GM12878 (cell line): ENCODE data around the gene KCTD17. TPM values are rescaled to one million over a fixed set of nuclear protein-coding genes. Genes with fewer than 3 reads are reported as not detected.
A peak's percentile ranks its signal among the peaks of the same experiment; 100 is the strongest.

ENCODE experiments used
- ATAC-seq: fragments of 200-7000 bp; cut with Tn5 transposase; 3 replicates; pipeline ENCODE4 v1.9.1; 2020; ENCODE audit warnings: mild to moderate bottlenecking, moderate library complexity
- BruUV-seq: library from RNA; stranded (reverse); fragments of 400-500 nt; replicated peaks from 2 replicates; lab custom pipeline; 2021; lab: Mats Ljungman, UMichigan
- CTCF ChIA-PET: fragments of 300-600 bp; sonication (Branson Sonifier 250); formaldehyde crosslinking; extraction: SDS; loops from one replicate; lab custom pipeline; 2021; ENCODE audit warnings: inconsistent platforms; lab: Yijun Ruan, JAX
- POLR2A ChIA-PET: fragments of 350-600 bp; formaldehyde crosslinking; extraction: SDS; loops from one replicate; lab custom pipeline; 2021; ENCODE audit warnings: inconsistent platforms; lab: Charles Lee
- RAD21 ChIA-PET: fragments of 300-600 bp; sonication (Branson Sonifier 250); formaldehyde crosslinking; loops from one replicate; lab custom pipeline; 2023; ENCODE audit warnings: antibody characterized with exemption; ENCODE audit not compliant: unreplicated experiment; lab: Charles Lee
- SMC1A ChIA-PET: fragments of 300-600 bp; sonication (Branson Sonifier 250); formaldehyde crosslinking; loops from one replicate; lab custom pipeline; 2023; ENCODE audit not compliant: unreplicated experiment, uncharacterized antibody; lab: Charles Lee
- DNase-seq: peaks from one replicate; pipeline ENCODE4 v3.0.0-alpha.2; 2011; ENCODE audit warnings: low read depth, low spot score
- FAIRE-seq: peaks from 3 replicates; lab custom pipeline; 2011; peaks lifted over from hg19 to GRCh38; lab: Jason Lieb, UNC
- H2AFZ ChIP-seq: 2 replicates; pipeline ENCODE4 v1.6.0; 2011; ENCODE audit warnings: low read depth, low read length, control low read depth; ENCODE audit not compliant: control insufficient read depth
- H3K27ac ChIP-seq: 2 replicates; pipeline ENCODE4 v1.5.1; 2011; ENCODE audit warnings: control low read depth; ENCODE audit not compliant: control insufficient read depth, insufficient read depth
- H3K27me3 ChIP-seq, 2 experiments: replicated peaks in 1 of 2; 2 replicates each; pipeline versions ENCODE4 v1.6.0 to v1.6.1; 2011; ENCODE audit warnings: low read length in 1 of 2; ENCODE audit not compliant: control insufficient read depth in 2 of 2, insufficient read depth in 2 of 2
- H3K36me3 ChIP-seq, 2 experiments: 2 replicates each; pipeline ENCODE4 v1.5.1; 2011; ENCODE audit warnings: low read length in 1 of 2; ENCODE audit not compliant: control insufficient read depth in 2 of 2, insufficient read depth in 2 of 2
- H3K4me1 ChIP-seq: 2 replicates; pipeline ENCODE4 v1.6.1; 2011; ENCODE audit warnings: mild to moderate bottlenecking, low read length, moderate library complexity, mixed read lengths; ENCODE audit not compliant: control insufficient read depth, insufficient read depth
- H3K4me2 ChIP-seq: 2 replicates; pipeline ENCODE4 v1.6.0; 2011; ENCODE audit warnings: control low read depth; ENCODE audit not compliant: control insufficient read depth, insufficient read depth
- H3K4me3 ChIP-seq: fragments of 200-600 bp; sonication (generic); 2 replicates; pipeline ENCODE4 v1.5.1; 2016
- H3K79me2 ChIP-seq: 2 replicates; pipeline ENCODE4 v1.6.0; 2011; ENCODE audit warnings: low read length; ENCODE audit not compliant: control insufficient read depth, insufficient read depth
- H3K9ac ChIP-seq: 2 replicates; pipeline ENCODE4 v1.8.0; 2011; ENCODE audit warnings: low read length, control low read depth, mixed read lengths; ENCODE audit not compliant: control insufficient read depth, insufficient read depth
- H3K9me3 ChIP-seq: replicated peaks from 3 replicates; pipeline ENCODE4 v1.5.1; 2011; ENCODE audit warnings: mild to moderate bottlenecking, low read length; ENCODE audit not compliant: control insufficient read depth, insufficient read depth
- H4K20me1 ChIP-seq: 2 replicates; pipeline ENCODE4 v1.6.0; 2011; ENCODE audit not compliant: control insufficient read depth, insufficient read depth
- BMI1 ChIP-seq: fragments of 450-650 bp; IDR thresholded peaks from 2 replicates; pipeline ENCODE4 v1.6.1; 2016; ENCODE audit warnings: mild to moderate bottlenecking, moderate library complexity, borderline replicate concordance
- CBFB ChIP-seq: IDR thresholded peaks from 2 replicates; pipeline ENCODE4 v1.6.1; 2016; ENCODE audit warnings: antibody characterized with exemption, low read depth
- EZH2 ChIP-seq: IDR thresholded peaks from 2 replicates; pipeline ENCODE4 v1.6.1; 2012; ENCODE audit warnings: low read depth, mild to moderate bottlenecking, control low read depth, inconsistent platforms, low read length, borderline replicate concordance; ENCODE audit not compliant: control insufficient read depth
- FOXM1 ChIP-seq: IDR thresholded peaks from 2 replicates; pipeline ENCODE4 v1.6.1; 2012; ENCODE audit warnings: low read depth, mild to moderate bottlenecking, inconsistent platforms, low read length, moderate library complexity
- GABPA ChIP-seq: IDR thresholded peaks from 2 replicates; pipeline ENCODE4 v1.6.1; 2014; ENCODE audit warnings: antibody characterized with exemption, low read depth, mild to moderate bottlenecking, inconsistent platforms
- HDGF ChIP-seq: fragments of 450-650 bp; IDR thresholded peaks from 2 replicates; pipeline ENCODE4 v1.6.1; 2016; ENCODE audit warnings: antibody characterized with exemption
- HSF1 ChIP-seq: fragments of 150-350 bp; IDR thresholded peaks from 2 replicates; pipeline ENCODE4 v1.6.1; 2014; ENCODE audit warnings: mild to moderate bottlenecking, low read depth, low read length
- IKZF1 ChIP-seq: fragments of 450-650 bp; conservative IDR thresholded peaks from 2 replicates; pipeline ENCODE4 v1.6.1; 2017; ENCODE audit warnings: antibody characterized with exemption, mild to moderate bottlenecking
- IKZF2 ChIP-seq, 2 experiments: fragments of 450-650 bp; IDR thresholded peaks; 2 replicates each; pipeline ENCODE4 v1.6.1; 2017; ENCODE audit warnings: mild to moderate bottlenecking in 2 of 2, moderate library complexity in 2 of 2
- IRF4 ChIP-seq: IDR thresholded peaks from 2 replicates; pipeline ENCODE4 v1.6.1; 2011; ENCODE audit warnings: low read depth, low read length
- MEF2B ChIP-seq: fragments of 450-650 bp; IDR thresholded peaks from 2 replicates; pipeline ENCODE4 v1.6.1; 2018; ENCODE audit warnings: mild to moderate bottlenecking, moderate library complexity; ENCODE audit not compliant: partially characterized antibody, poor library complexity, severe bottlenecking
- MYB ChIP-seq: fragments of 150-350 bp; IDR thresholded peaks from 2 replicates; pipeline ENCODE4 v1.6.1; 2014; ENCODE audit warnings: mild to moderate bottlenecking, low read depth, low read length, borderline replicate concordance
- NBN ChIP-seq: fragments of 450-650 bp; IDR thresholded peaks from 2 replicates; pipeline ENCODE4 v1.6.1; 2016
- PML ChIP-seq: IDR thresholded peaks from 2 replicates; pipeline ENCODE4 v1.6.1; 2012; ENCODE audit warnings: low read length, inconsistent platforms
- SMAD1 ChIP-seq: fragments of 450-650 bp; IDR thresholded peaks from 2 replicates; pipeline ENCODE4 v1.6.1; 2018; ENCODE audit warnings: mild to moderate bottlenecking, low read depth; ENCODE audit not compliant: partially characterized antibody
- SMARCA5 ChIP-seq: fragments of 450-650 bp; IDR thresholded peaks from 2 replicates; pipeline ENCODE4 v1.6.1; 2017; ENCODE audit warnings: mild to moderate bottlenecking
- SPI1 ChIP-seq: IDR thresholded peaks from 2 replicates; pipeline ENCODE4 v1.6.1; 2011; ENCODE audit warnings: low read depth, mild to moderate bottlenecking, low read length, moderate library complexity, borderline replicate concordance; ENCODE audit not compliant: insufficient read depth
- ZNF24 ChIP-seq: fragments of 450-650 bp; IDR thresholded peaks from 2 replicates; pipeline ENCODE4 v1.6.1; 2017; ENCODE audit warnings: antibody characterized with exemption, mild to moderate bottlenecking
- WGBS: methylation state at CpG from one replicate; pipeline ENCODE4 v1.1.6; 2016; ENCODE audit warnings: low lambda C conversion rate; ENCODE audit not compliant: insufficient replicate concordance, insufficient coverage; ENCODE audit errors: missing lambda C conversion rate; 5-methylcytosine and 5-hydroxymethylcytosine counted together
- in situ Hi-C: fragments of 300-500 bp; cut with MboI; formaldehyde crosslinking; loops from 9 replicates; pipeline ENCODE4 v1.14.3; 2018; ENCODE audit warnings: mixed read lengths
- intact Hi-C: fragments of 100-400 bp; cut with micrococcal nuclease; formaldehyde crosslinking; loops from one replicate; pipeline ENCODE4 v1.14.2; 2022; ENCODE audit not compliant: unreplicated experiment
- polyA plus RNA-seq, 11 experiments: library from polyadenylated mRNA; depleted of rRNA in 4 of 11; unstranded in 6 of 11; stranded (reverse) in 5 of 11; fragments of >200 nt; fragmentation: Nextera tagmentation in 4 of 11; fragmentation: Illumina TruSeq in 1 of 11; extraction: Ambion mirVana in 4 of 11; extraction: Trizol in 1 of 11; gene quantifications; 1 replicate in 1 of 11; 2 replicates in 10 of 11; pipeline versions ENCODE4 v1.2.1 to v1.2.3, GENCODE V29; 2011 to 2016; ENCODE audit warnings: inconsistent platforms in 2 of 11, missing spikeins in 2 of 11, low read depth in 1 of 11
- total RNA-seq, 4 experiments: library from RNA; depleted of rRNA in 3 of 4; stranded (reverse); fragments of >200 nt in 3 of 4; fragmentation: Illumina TruSeq in 1 of 4; extraction: Trizol in 1 of 4; gene quantifications; 2 replicates each; pipeline versions ENCODE4 v1.2.1 to v1.2.3, GENCODE V29; 2013 to 2021

The KCTD17 gene
- total and polyA plus RNA-seq, 10 of the 15 experiments (the other 5 are each of a cell fraction or from before 2014, with no cell fraction given) = 0.16 to 18.4 (median 10.1) TPM; not detected in 1

- H3K36me3 ChIP-seq = no peaks in the 10 kb centered on the region
- H3K27me3 ChIP-seq = no peaks in the 10 kb centered on the region
- ChIA-PET SMC1A (interaction anchor here (1.2 to 1.9 kb wide), 4 partner anchors 13 to 44 kb away, joined by 3 to 9 read pairs (median 4); partner anchors contain the start of gene IL2RB), RAD21 (interaction anchor here (1.0 to 1.4 kb wide), 3 partner anchors 16 to 323 kb away, joined by 3 read pairs; no protein-coding TSS in a partner anchor), CTCF (interaction anchor here (0.6 to 1.7 kb wide), 6 partner anchors 15 to 155 kb away, joined by 3 to 4 read pairs (median 3); no protein-coding TSS in a partner anchor), POLR2A (interaction anchor here (2.2 kb wide), 1 partner anchor 57 kb away, joined by 6 read pairs; no protein-coding TSS in a partner anchor)
- intact Hi-C loops = no loop called here
- WGBS = 14% methylated on average over 7 of the region's 7 CpGs
- DNase-seq (no peak), ATAC-seq (no peak), FAIRE-seq (no peak)
- H3K79me2 ChIP-seq = no peaks in the 10 kb centered on the region
- H3K4me1 ChIP-seq = peaks cover 7% of the 10 kb centered on the region; the same call in 1 of the 2 replicates
- no TSS peak for BruUV-seq
- in situ Hi-C loops = no loop called here
- no peak overlapping the region for H3K9ac ChIP-seq
- no peak overlapping the region for H3K4me3 ChIP-seq
- H3K4me2 ChIP-seq = no peak overlapping the region
- H3K9me3 ChIP-seq = no peaks in the 10 kb centered on the region
- TF ChIP-seq HDGF (no peak), SPI1 (peak; percentile 55; the same call in 1 of the 2 replicates)
- no peak overlapping the region for H2AFZ ChIP-seq
- H3K27ac ChIP-seq = no peak overlapping the region
- H4K20me1 ChIP-seq = 0 out of 2 replicates have a peak, but pooled peaks cover 3% of the 10 kb centered on the region
Measured at GRCh38 chr22:37105154-37105553, 53.6 kb downstream of the KCTD17 start.

- intact Hi-C loops (no loop called here), in situ Hi-C loops (no loop called here)
- Histone ChIP-seq H3K9me3 (no peaks in the 10 kb centered on the region), H3K4me3 (no peak overlapping the region), H3K4me1 (peaks cover 7% of the 10 kb centered on the region; the same call in 1 of the 2 replicates), H3K27ac (no peak overlapping the region), H2AFZ (no peak overlapping the region), H3K27me3 (no peaks in the 10 kb centered on the region), H3K4me2 (no peak overlapping the region), H3K36me3 (no peaks in the 10 kb centered on the region), H4K20me1 (0 out of 2 replicates have a peak, but pooled peaks cover 3% of the 10 kb centered on the region), H3K79me2 (no peaks in the 10 kb centered on the region), H3K9ac (no peak overlapping the region)
- ATAC-seq = no peak
- SMC1A ChIA-PET = interaction anchor here (0.6 to 1.2 kb wide), 3 partner anchors 12 to 34 kb away, joined by 3 read pairs; no protein-coding TSS in a partner anchor
- POLR2A ChIA-PET = no interaction called here
- no peak for FAIRE-seq
- BruUV-seq = no TSS peak
- CTCF ChIA-PET = interaction anchor here (0.9 to 1.3 kb wide), 4 partner anchors 19 to 154 kb away, joined by 3 to 4 read pairs (median 3); no protein-coding TSS in a partner anchor
- RAD21 ChIA-PET = interaction anchor here (1.0 to 1.2 kb wide), 2 partner anchors 15 to 324 kb away, joined by 3 read pairs; no protein-coding TSS in a partner anchor
- 24% methylated on average over 5 of the region's 5 CpGs for WGBS
- no peak for DNase-seq
- no peak for TF ChIP-seq MYB
- TF ChIP-seq ZNF24 = no peak
- no peak for TF ChIP-seq IRF4
- TF ChIP-seq NBN = no peak
- no peak for TF ChIP-seq FOXM1
- no peak for TF ChIP-seq GABPA
- TF ChIP-seq SMAD1 = no peak
- TF ChIP-seq BMI1 = no peak
- no peak for TF ChIP-seq CBFB
- TF ChIP-seq IKZF2 (IDR thresholded peaks at IDR 0.05) = no peak
- no peak for TF ChIP-seq HSF1
- TF ChIP-seq EZH2 = no peak
- no peak for TF ChIP-seq PML
- TF ChIP-seq IKZF1 = no peak
- TF ChIP-seq SMARCA5 = no peak
- no peak for TF ChIP-seq MEF2B
Measured at GRCh38 chr22:37105990-37106389, 54.4 kb downstream of the KCTD17 start.
